GM12891 (cell line): ENCODE results near the gene ARHGEF19.

ENCODE experiments used
- POLR2A ChIP-seq: IDR thresholded peaks from 2 replicates; pipeline ENCODE4 v1.6.1; 2011; ENCODE audit warnings: low read depth, low read length, control low read depth
- POLR2AphosphoS5 ChIP-seq: IDR thresholded peaks from 2 replicates; pipeline ENCODE4 v1.6.1; 2011; ENCODE audit warnings: low read depth, low read length, control low read depth
- TAF1 ChIP-seq: IDR thresholded peaks from 2 replicates; pipeline ENCODE4 v1.6.1; 2011; ENCODE audit warnings: low read depth, low read length, control low read depth

DNA sequence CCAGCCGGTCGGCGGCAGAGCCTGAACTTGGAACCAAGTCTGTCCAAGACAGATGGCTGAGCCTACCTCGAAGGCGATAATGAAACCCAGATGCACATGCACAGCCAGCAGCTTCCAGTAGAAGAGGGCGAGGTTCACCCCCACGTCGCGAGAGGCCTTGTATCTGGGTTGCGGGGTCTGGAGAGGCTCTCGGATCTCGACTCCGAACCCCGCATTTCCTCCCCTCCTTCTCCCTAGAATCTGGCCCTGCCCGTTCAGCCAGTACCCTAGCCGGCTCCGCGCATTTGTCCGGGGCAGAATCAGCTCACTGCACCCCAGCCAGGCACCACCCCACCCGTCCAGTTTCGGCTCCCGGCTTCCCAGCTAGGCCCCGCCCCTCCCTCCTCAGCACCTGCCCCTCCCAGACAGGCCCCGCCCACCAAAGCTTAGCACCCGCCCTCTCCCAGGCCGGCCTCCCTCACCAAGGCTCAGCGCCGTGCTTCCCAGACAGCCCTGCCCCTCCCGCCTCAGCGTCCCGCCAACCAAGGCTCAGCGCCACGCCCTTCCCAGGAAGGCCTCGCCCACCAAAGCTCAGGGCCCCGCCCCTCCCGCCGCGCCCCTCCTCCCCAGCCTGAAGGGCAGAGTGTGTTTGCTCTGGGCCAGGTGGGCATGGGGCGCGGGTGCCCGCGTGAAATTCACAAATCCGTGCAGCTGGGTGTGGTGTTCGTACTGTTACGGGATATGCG, 4.8 kb upstream of the ARHGEF19 start:
- no peak for TF ChIP-seq POLR2A
- no peak for TF ChIP-seq POLR2AphosphoS5
- no peak for TF ChIP-seq TAF1
